Upper lobe of left lung (tissue), 6 donors: ENCODE measurements around the gene TM4SF20. TPM values are rescaled to one million over a fixed set of nuclear protein-coding genes. Genes with fewer than 3 reads are reported as not detected.

ENCODE experiments used
- ATAC-seq, 2 donors: fragments of 200-7000 bp; cut with Tn5 transposase; one replicate each; pipeline ENCODE4 v1.9.1; 2022; ENCODE audit warnings: mild to moderate bottlenecking in 2 of 2, moderate library complexity in 2 of 2; ENCODE audit not compliant: low FRiP score in 2 of 2
- DNase-seq, 2 donors: peaks; one replicate each; pipeline ENCODE4 v3.0.0-alpha.2; 2019 to 2020
- H3K27ac ChIP-seq, 4 donors: fragments of 200-600 bp; sonication (generic); one replicate each; pipeline ENCODE4 v1.5.1; 2016 to 2019
- H3K27me3 ChIP-seq, 4 donors: fragments of 200-600 bp; sonication (generic); one replicate each; pipeline ENCODE4 v1.5.1; 2017 to 2019
- H3K36me3 ChIP-seq, 4 donors: fragments of 200-600 bp; sonication (generic); one replicate each; pipeline ENCODE4 v1.5.1; 2016 to 2019
- H3K4me1 ChIP-seq, 4 donors: fragments of 200-600 bp; sonication (generic); one replicate each; pipeline ENCODE4 v1.5.1; 2018 to 2019
- H3K4me3 ChIP-seq, 4 donors: fragments of 200-600 bp; sonication (generic); one replicate each; pipeline ENCODE4 v1.5.1; 2017 to 2019; ENCODE audit warnings: mild to moderate bottlenecking in 2 of 4, moderate library complexity in 1 of 4
- H3K9me3 ChIP-seq, 4 donors: fragments of 200-600 bp; sonication (generic); one replicate each; pipeline ENCODE4 v1.5.1; 2018 to 2019
- CTCF ChIP-seq, 6 experiments: fragments of 450-650 bp in 4 of 6; fragments of 200-600 bp in 2 of 6; sonication (generic) in 2 of 6; IDR thresholded peaks; one replicate each; pipeline ENCODE4 v1.5.1; 2016 to 2019; ENCODE audit warnings: antibody characterized with exemption in 6 of 6
- EP300 ChIP-seq, 4 donors: sonication (generic); formaldehyde crosslinking; IDR thresholded peaks; one replicate each; pipeline ENCODE4 v1.5.1; 2017; ENCODE audit warnings: antibody characterized with exemption in 4 of 4, control low read depth in 2 of 4
- POLR2A ChIP-seq, 4 donors: fragments of 450-650 bp; IDR thresholded peaks; one replicate each; pipeline ENCODE4 v1.5.1; 2016 to 2017; ENCODE audit warnings: antibody characterized with exemption in 4 of 4, mild to moderate bottlenecking in 2 of 4
- POLR2AphosphoS5 ChIP-seq, 2 donors: sonication (generic); formaldehyde crosslinking; IDR thresholded peaks; one replicate each; pipeline ENCODE4 v1.5.1; 2017; ENCODE audit warnings: antibody characterized with exemption in 2 of 2
- WGBS, 2 donors: methylation state at CpG; one replicate each; pipeline ENCODE4 v1.1.5; 2017 to 2018; 5-methylcytosine and 5-hydroxymethylcytosine counted together
- total RNA-seq, 6 donors: library from RNA; depleted of rRNA in 4 of 6; stranded (reverse); fragments of >200 nt in 4 of 6; gene quantifications; one replicate each; pipeline versions ENCODE4 v1.1.0 to v1.2.1, GENCODE V29; 2016 to 2021
- donor health status: DM: no; HTN: no; CAD: no; lungs with moderate emphysema.
- donor health status: DM: no; HTN: yes; CAD: no; lungs with severe emphysema.

The TM4SF20 gene
- total RNA-seq, 6 donors from 2014 or later, result not detected

- no peak for TF ChIP-seq CTCF (IDR thresholded peaks at IDR 0.05)
- TF ChIP-seq POLR2AphosphoS5 (IDR thresholded peaks at IDR 0.05), result no peak
- TF ChIP-seq EP300 (IDR thresholded peaks at IDR 0.05), result no peak
- no peak for TF ChIP-seq POLR2A (IDR thresholded peaks at IDR 0.05)
- ATAC-seq (peak in 1 of 2 donors; percentile 7), DNase-seq (peak in 1 of 2 donors; percentile 75)
- Histone ChIP-seq H3K9me3 (no peaks in the 10 kb centered on the region), H3K4me1 (peaks cover 0 to 8% (median 5%) of the 10 kb centered on the region in 4 donors), H3K4me3 (no peak overlapping the region), H3K27me3 (no peaks in the 10 kb centered on the region), H3K36me3 (no peaks in the 10 kb centered on the region), H3K27ac (no peak overlapping the region)
- 87 to 90% methylated on average over 17 to 20 of the region's 33 CpGs for WGBS, 2 donors
Observed at GRCh38 chr2:227320305-227321094, 58.6 kb downstream of the TM4SF20 start.

- ATAC-seq (no peak), DNase-seq (no peak)
- H3K4me3 ChIP-seq, result no peak overlapping the region
- H3K27me3 ChIP-seq, result no peaks in the 10 kb centered on the region
- 86 to 95% methylated on average over 2 of the region's 2 CpGs for WGBS, 2 donors
- H3K36me3 ChIP-seq, result no peaks in the 10 kb centered on the region
- no peaks in the 10 kb centered on the region for H3K9me3 ChIP-seq
- H3K27ac ChIP-seq, result no peak overlapping the region
- H3K4me1 ChIP-seq, result no peaks in the 10 kb centered on the region
- no peak for TF ChIP-seq POLR2A (IDR thresholded peaks at IDR 0.05)
- no peak for TF ChIP-seq EP300 (IDR thresholded peaks at IDR 0.05)
- no peak for TF ChIP-seq CTCF (IDR thresholded peaks at IDR 0.05)
- TF ChIP-seq POLR2AphosphoS5 (IDR thresholded peaks at IDR 0.05), result no peak
Observed at GRCh38 chr2:227317834-227318233, 61.3 kb downstream of the TM4SF20 start.

GRCh38 chr2:227313310-227313709, 65.8 kb downstream of the TM4SF20 start:
- Histone ChIP-seq H3K9me3 (no peaks in the 10 kb centered on the region), H3K4me3 (no peak overlapping the region), H3K27me3 (no peaks in the 10 kb centered on the region), H3K27ac (no peak overlapping the region), H3K36me3 (peaks cover 0 to 3% (median 0%) of the 10 kb centered on the region in 4 donors), H3K4me1 (no peaks in the 10 kb centered on the region)
- TF ChIP-seq CTCF (IDR thresholded peaks at IDR 0.05), result no peak
- TF ChIP-seq EP300 (IDR thresholded peaks at IDR 0.05), result no peak
- no peak for ATAC-seq
- WGBS, 2 donors, result 96% methylated on average over 1 of the region's 1 CpG
- DNase-seq, result no peak

GRCh38 chr2:227312579-227312978, 66.5 kb downstream of the TM4SF20 start:
- Histone ChIP-seq H3K9me3 (no peaks in the 10 kb centered on the region), H3K27ac (no peak overlapping the region), H3K4me3 (no peak overlapping the region), H3K36me3 (peaks cover 0 to 3% (median 0%) of the 10 kb centered on the region in 4 donors), H3K27me3 (no peaks in the 10 kb centered on the region), H3K4me1 (no peaks in the 10 kb centered on the region)
- ATAC-seq (no peak), DNase-seq (no peak)
- 50 to 68% methylated on average over 2 of the region's 2 CpGs for WGBS, 2 donors
- TF ChIP-seq EP300 (IDR thresholded peaks at IDR 0.05), result no peak
- TF ChIP-seq POLR2A (IDR thresholded peaks at IDR 0.05), result no peak
- TF ChIP-seq POLR2AphosphoS5 (IDR thresholded peaks at IDR 0.05), result no peak
- TF ChIP-seq CTCF (IDR thresholded peaks at IDR 0.05), result no peak

Other genes with a start within 250 kb of the TM4SF20 start
- 10 to 100 TPM; 22.0 to 31.2 (median 26.1) TPM for gene COL4A4, start 215.1 kb downstream of the TM4SF20 start, total RNA-seq
- gene COL4A3, start 214.7 kb downstream of the TM4SF20 start, total RNA-seq, result 100 to 1,000 TPM in 1 of 6 donors, 10 to 100 TPM in 5; 32.9 to 129 (median 60.6) TPM
- 100 to 1,000 TPM in 1 of 6 donors, 10 to 100 TPM in 5; 47.6 to 103 (median 74.5) TPM for gene MFF, start 54.1 kb downstream of the TM4SF20 start, total RNA-seq
- gene SCYGR1, start 8.6 kb upstream of the TM4SF20 start, total RNA-seq, result not detected
- gene AGFG1, start 92.8 kb upstream of the TM4SF20 start, total RNA-seq, result 10 to 100 TPM; 24.1 to 99.6 (median 71.2) TPM
- not detected for gene SCYGR2, start 219.6 kb upstream of the TM4SF20 start, total RNA-seq
- not detected for gene SCYGR3, start 235.5 kb upstream of the TM4SF20 start, total RNA-seq
- not detected for gene SCYGR4, start 238.2 kb upstream of the TM4SF20 start, total RNA-seq